H9 (cell line): ENCODE results near the gene CXorf65. TPM values are rescaled to one million over a fixed set of nuclear protein-coding genes. Genes with fewer than 3 reads are reported as not detected.

Source experiments
- DNase-seq: peaks from one replicate; pipeline ENCODE4 v3.0.0-alpha.2; 2017
- H2AFZ ChIP-seq: one replicate; pipeline ENCODE4 v1.6.1; 2013; ENCODE audit warnings: mild to moderate bottlenecking, low read length, control low read depth, moderate library complexity
- H2AK5ac ChIP-seq: 2 replicates; pipeline ENCODE4 v1.6.1; 2013; ENCODE audit warnings: low read length, control low read depth, mixed read lengths; ENCODE audit not compliant: insufficient read length
- H2BK120ac ChIP-seq: one replicate; pipeline ENCODE4 v1.6.1; 2013; ENCODE audit warnings: low read depth, mild to moderate bottlenecking, low read length, control low read depth, inconsistent platforms; ENCODE audit not compliant: poor library complexity, severe bottlenecking
- H2BK12ac ChIP-seq: 2 replicates; pipeline ENCODE4 v1.6.1; 2013; ENCODE audit warnings: low read length, control low read depth, mixed read lengths, low read depth; ENCODE audit not compliant: insufficient read length
- H2BK15ac ChIP-seq: 2 replicates; pipeline ENCODE4 v1.6.1; 2013; ENCODE audit warnings: low read depth, low read length, control low read depth
- H2BK20ac ChIP-seq: one replicate; pipeline ENCODE4 v1.6.1; 2013; ENCODE audit warnings: low read depth, mild to moderate bottlenecking, low read length, control low read depth, inconsistent platforms; ENCODE audit not compliant: poor library complexity, severe bottlenecking
- H2BK5ac ChIP-seq: 2 replicates; pipeline ENCODE4 v1.6.1; 2013; ENCODE audit warnings: low read length, control low read depth, mixed read lengths; ENCODE audit not compliant: insufficient read length
- H3K14ac ChIP-seq: 2 replicates; pipeline ENCODE4 v1.6.1; 2013; ENCODE audit warnings: low read length, control low read depth; ENCODE audit not compliant: insufficient read depth
- H3K18ac ChIP-seq: 2 replicates; pipeline ENCODE4 v1.6.1; 2013; ENCODE audit warnings: low read depth, mild to moderate bottlenecking, mixed read lengths, low read length, control low read depth; ENCODE audit not compliant: insufficient read length
- H3K23ac ChIP-seq: 2 replicates; pipeline ENCODE4 v1.6.1; 2013; ENCODE audit warnings: low read length, control low read depth, mixed read lengths, low read depth; ENCODE audit not compliant: insufficient read length
- H3K23me2 ChIP-seq: 2 replicates; pipeline ENCODE4 v1.6.1; 2013; ENCODE audit warnings: low read depth, mild to moderate bottlenecking, mixed read lengths, low read length, control low read depth; ENCODE audit not compliant: insufficient read length, poor library complexity, severe bottlenecking
- H3K27ac ChIP-seq: 2 replicates; pipeline ENCODE4 v1.5.1; 2013; ENCODE audit warnings: low read length, control low read depth, mixed read lengths, low read depth; ENCODE audit not compliant: insufficient read length
- H3K27me3 ChIP-seq: 2 replicates; pipeline ENCODE4 v1.6.1; 2013; ENCODE audit warnings: low read length, control low read depth, inconsistent platforms; ENCODE audit not compliant: insufficient read depth
- H3K4ac ChIP-seq: 2 replicates; pipeline ENCODE4 v1.6.1; 2013; ENCODE audit warnings: low read depth, mild to moderate bottlenecking, control low read depth, inconsistent platforms, low read length, moderate library complexity
- H3K4me1 ChIP-seq: 2 replicates; pipeline ENCODE4 v1.6.1; 2013; ENCODE audit warnings: low read length, control low read depth, inconsistent platforms; ENCODE audit not compliant: insufficient read depth
- H3K4me2 ChIP-seq: 2 replicates; pipeline ENCODE4 v1.6.1; 2013; ENCODE audit warnings: low read length, control low read depth, mixed read lengths; ENCODE audit not compliant: insufficient read length, insufficient read depth
- H3K56ac ChIP-seq: 2 replicates; pipeline ENCODE4 v1.6.1; 2013; ENCODE audit warnings: low read depth, mild to moderate bottlenecking, mixed read lengths, low read length, control low read depth; ENCODE audit not compliant: insufficient read length
- H3K79me1 ChIP-seq: 2 replicates; pipeline ENCODE4 v1.6.1; 2013; ENCODE audit warnings: low read depth, mild to moderate bottlenecking, moderate library complexity, low read length, control low read depth, inconsistent platforms; ENCODE audit not compliant: insufficient read depth, poor library complexity, severe bottlenecking
- H3K79me2 ChIP-seq: 2 replicates; pipeline ENCODE4 v1.6.1; 2013; ENCODE audit warnings: low read length, control low read depth, inconsistent platforms; ENCODE audit not compliant: insufficient read depth
- H3K9ac ChIP-seq: 2 replicates; pipeline ENCODE4 v1.6.1; 2013; ENCODE audit warnings: low read length, control low read depth, mixed read lengths; ENCODE audit not compliant: insufficient read length; ENCODE audit errors: extremely low read depth
- H3K9me3 ChIP-seq: one replicate; pipeline ENCODE4 v1.6.1; 2013; ENCODE audit warnings: low read depth, low read length, inconsistent platforms; ENCODE audit not compliant: control insufficient read depth
- H3T11ph ChIP-seq: one replicate; pipeline ENCODE4 v1.6.1; 2013; ENCODE audit warnings: mild to moderate bottlenecking, low read length, control low read depth, inconsistent platforms
- H4K20me1 ChIP-seq: one replicate; pipeline ENCODE4 v1.6.1; 2013; ENCODE audit not compliant: control insufficient read depth, insufficient read length, insufficient read depth
- H4K5ac ChIP-seq: 2 replicates; pipeline ENCODE4 v1.6.1; 2013; ENCODE audit warnings: low read depth, mild to moderate bottlenecking, mixed read lengths, low read length, control low read depth; ENCODE audit not compliant: insufficient read length
- H4K8ac ChIP-seq: replicated peaks from 2 replicates; pipeline ENCODE4 v1.6.1; 2013; ENCODE audit warnings: low read length, control low read depth, mixed read lengths, low read depth; ENCODE audit not compliant: insufficient read length
- H4K91ac ChIP-seq: 2 replicates; pipeline ENCODE4 v1.6.1; 2013; ENCODE audit warnings: low read depth, mild to moderate bottlenecking, moderate library complexity, mixed read lengths, low read length, control low read depth; ENCODE audit not compliant: insufficient read length
- H3K27ac Mint-ChIP-seq, 3 experiments: 2 replicates in 2 of 3; 3 replicates in 1 of 3; pipeline ENCODE4 v1.8.0; 2020 to 2021; ENCODE audit warnings: mixed read lengths in 3 of 3, mild to moderate bottlenecking in 1 of 3, moderate library complexity in 1 of 3
- H3K27me3 Mint-ChIP-seq: 2 replicates; pipeline ENCODE4 v1.8.0; 2021; ENCODE audit warnings: low read depth, mild to moderate bottlenecking, moderate library complexity, mixed read lengths
- H3K36me3 Mint-ChIP-seq, 3 experiments: 2 replicates in 2 of 3; 3 replicates in 1 of 3; pipeline ENCODE4 v1.8.0; 2020 to 2021; ENCODE audit warnings: low read depth in 3 of 3, mixed read lengths in 3 of 3; ENCODE audit not compliant: insufficient read depth in 1 of 3
- H3K4me1 Mint-ChIP-seq, 2 experiments: 2 replicates each; pipeline ENCODE4 v1.8.0; 2020; ENCODE audit warnings: mixed read lengths in 2 of 2
- H3K4me3 Mint-ChIP-seq, 2 experiments: 2 replicates in 1 of 2; 3 replicates in 1 of 2; pipeline ENCODE4 v1.8.0; 2020 to 2021; ENCODE audit warnings: mild to moderate bottlenecking in 2 of 2, mixed read lengths in 2 of 2, moderate library complexity in 1 of 2
- H3K9me3 Mint-ChIP-seq, 2 experiments: 2 replicates in 1 of 2; 3 replicates in 1 of 2; pipeline ENCODE4 v1.8.0; 2020; ENCODE audit warnings: mild to moderate bottlenecking in 2 of 2, mixed read lengths in 2 of 2, moderate library complexity in 1 of 2
- CTCF ChIP-seq: fragments of 200-600 bp; sonication (generic); conservative IDR thresholded peaks from 3 replicates; pipeline ENCODE4 v1.8.0; 2021; ENCODE audit warnings: antibody characterized with exemption, mild to moderate bottlenecking
- WGBS: extraction: QIAGEN DNeasy Blood & Tissue Kit; methylation state at CpG from one replicate; pipeline ENCODE4 v1.1.7; 2013; ENCODE audit warnings: missing lambda C conversion rate, low lambda C conversion rate, mixed read lengths; ENCODE audit not compliant: insufficient read length; ENCODE audit errors: extremely low coverage; 5-methylcytosine and 5-hydroxymethylcytosine counted together
- total RNA-seq: library from RNA; stranded (reverse); gene quantifications from 2 replicates; pipeline ENCODE4 v1.2.1, GENCODE V29; 2021

CXorf65 gene
- total RNA-seq, 1 experiment from 2014 or later, result not detected

GRCh38 chrX:71098302-71098701, 8.2 kb downstream of the CXorf65 start:
- H3K9ac ChIP-seq, result no peak overlapping the region
- no peak overlapping the region for H2BK15ac ChIP-seq
- peaks cover 7% of the 10 kb centered on the region for H3K23me2 ChIP-seq
- no peak overlapping the region for H3K14ac ChIP-seq
- Mint-ChIP-seq H3K9me3 (peaks cover 67 to 74% of the 10 kb centered on the region in 2 experiments), H3K36me3 (peaks cover 0 to 8% (median 5%) of the 10 kb centered on the region in 3 experiments; a peak in 5 of 7 replicates), H3K27ac (0 out of 7 replicates have a peak overlapping the region, but pooled peaks of 1 of the 3 experiments have one; percentile 7), H3K27me3 (peaks cover 52% of the 10 kb centered on the region), H3K4me3 (peak overlapping the region; percentile 46 to 74; a peak in 2 of 5 replicates), H3K4me1 (peaks cover 43 to 55% of the 10 kb centered on the region in 2 experiments)
- H3K27me3 ChIP-seq, result no peaks in the 10 kb centered on the region; the same call in 1 of the 2 replicates
- peaks cover 6% of the 10 kb centered on the region; the same call in 1 of the 2 replicates for H3K4me1 ChIP-seq
- peak; percentile 48 for TF ChIP-seq CTCF
- no peaks in the 10 kb centered on the region for H3K79me2 ChIP-seq
- H4K8ac ChIP-seq, result no peak overlapping the region
- peak overlapping the region; percentile 35 for H3K4me2 ChIP-seq
- H3K18ac ChIP-seq, result no peak overlapping the region
- H3T11ph ChIP-seq, result no peak overlapping the region
- DNase-seq, result no peak
- no peak overlapping the region for H4K5ac ChIP-seq
- H2BK12ac ChIP-seq, result no peak overlapping the region
- no peak overlapping the region for H4K91ac ChIP-seq
- H3K56ac ChIP-seq, result no peak overlapping the region
- H2AK5ac ChIP-seq, result no peak overlapping the region
- H2BK20ac ChIP-seq, result no peak overlapping the region
- no peak overlapping the region for H3K23ac ChIP-seq
- H3K27ac ChIP-seq, result no peak overlapping the region
- no peak overlapping the region for H2AFZ ChIP-seq
- H3K79me1 ChIP-seq, result no peaks in the 10 kb centered on the region
- peaks cover 4% of the 10 kb centered on the region for H3K9me3 ChIP-seq
- no peak overlapping the region for H2BK5ac ChIP-seq
- no peak overlapping the region for H3K4ac ChIP-seq
- no peak overlapping the region for H2BK120ac ChIP-seq
- WGBS, result no CpG with 5 or more reads among the region's 2 CpGs
- H4K20me1 ChIP-seq, result no peaks in the 10 kb centered on the region
